HepG2 (cell line): ENCODE data around the gene RAG2.

Source experiments
- FOXA1 ChIP-seq, 2 experiments: fragments of 450-650 bp in 1 of 2; sonication (generic) in 1 of 2; formaldehyde crosslinking in 1 of 2; IDR thresholded peaks; 2 replicates each; pipeline versions ENCODE4 v1.4.0 to v1.6.1; 2016 to 2020; ENCODE audit warnings: missing genetic modification reagents in 1 of 2
- KDM2A ChIP-seq: sonication (generic); formaldehyde crosslinking; IDR thresholded peaks from 2 replicates; pipeline ENCODE4 v1.4.0; 2020; ENCODE audit warnings: low read depth, missing genetic modification reagents, borderline replicate concordance
- NR1H2 ChIP-seq: sonication (generic); formaldehyde crosslinking; IDR thresholded peaks from 2 replicates; pipeline ENCODE4 v1.8.1; 2022; ENCODE audit warnings: low read depth, missing genetic modification reagents, borderline replicate concordance
- RFX5 ChIP-seq: IDR thresholded peaks from 2 replicates; pipeline ENCODE4 v1.6.1; 2011; ENCODE audit warnings: low read depth, low read length, improper control_type of control experiment
- RFXAP ChIP-seq: sonication (generic); formaldehyde crosslinking; IDR thresholded peaks from 2 replicates; pipeline ENCODE4 v1.4.0; 2020; ENCODE audit warnings: missing genetic modification reagents, borderline replicate concordance
- ZNF274 ChIP-seq: sonication (generic); formaldehyde crosslinking; IDR thresholded peaks from 2 replicates; pipeline ENCODE4 v1.5.1; 2020; ENCODE audit warnings: mild to moderate bottlenecking, missing genetic modification reagents
- ZNF326 ChIP-seq: sonication (generic); formaldehyde crosslinking; IDR thresholded peaks from 2 replicates; pipeline ENCODE4 v1.4.0; 2020; ENCODE audit warnings: missing genetic modification reagents, borderline replicate concordance
- ZNF432 ChIP-seq: sonication (generic); formaldehyde crosslinking; IDR thresholded peaks from 2 replicates; pipeline ENCODE4 v1.5.0; 2020; ENCODE audit warnings: missing genetic modification reagents, mild to moderate bottlenecking, borderline replicate concordance
- TF ChIP-seq, protein P1 (sequence below): sonication (generic); formaldehyde crosslinking; IDR thresholded peaks from 2 replicates; pipeline ENCODE4 v1.5.0; 2020; ENCODE audit warnings: missing genetic modification reagents, mild to moderate bottlenecking, borderline replicate concordance
- TF ChIP-seq, protein P2 (sequence below): sonication (generic); formaldehyde crosslinking; IDR thresholded peaks from 2 replicates; pipeline ENCODE4 v1.4.0; 2020; ENCODE audit warnings: missing genetic modification reagents, borderline replicate concordance
- TF ChIP-seq, protein P3 (sequence below): sonication (generic); formaldehyde crosslinking; IDR thresholded peaks from 2 replicates; pipeline ENCODE4 v1.8.0; 2022; ENCODE audit warnings: mild to moderate bottlenecking, missing genetic modification reagents; ENCODE audit not compliant: insufficient replicate concordance
- TF ChIP-seq, protein P4 (sequence below): sonication (generic); formaldehyde crosslinking; IDR thresholded peaks from 2 replicates; pipeline ENCODE4 v1.5.0; 2020; ENCODE audit warnings: mild to moderate bottlenecking, missing genetic modification reagents, moderate library complexity
- TF ChIP-seq, protein P5 (sequence below), 2 experiments: IDR thresholded peaks; 2 replicates each; pipeline ENCODE4 v1.6.1; 2011 to 2012; ENCODE audit warnings: low read length in 2 of 2, borderline replicate concordance in 1 of 2, low read depth in 1 of 2, mild to moderate bottlenecking in 1 of 2, moderate library complexity in 1 of 2
- TF ChIP-seq, protein P6 (sequence below): IDR thresholded peaks from 2 replicates; pipeline ENCODE4 v1.6.1; 2012; ENCODE audit warnings: inconsistent platforms

DNA sequence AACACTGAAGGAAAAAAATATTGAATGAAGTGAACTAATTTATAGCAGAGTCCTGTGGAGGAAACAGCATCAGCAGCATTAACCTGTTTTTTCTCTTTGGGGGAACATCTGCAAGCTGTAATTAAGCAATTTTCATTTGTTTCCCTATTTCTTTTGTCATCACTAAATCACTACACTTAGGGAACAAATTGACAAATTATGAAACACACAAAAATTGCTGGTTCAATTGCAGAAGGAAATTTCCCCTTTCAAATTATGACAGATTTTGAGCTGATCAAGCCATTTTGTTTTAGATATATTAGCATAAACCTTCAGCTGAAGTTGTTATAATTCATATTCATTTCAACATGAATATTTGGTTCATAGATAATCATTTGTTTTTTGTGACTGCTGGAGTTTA lies 22.2 kb upstream of the RAG2 start:
- no peak for TF ChIP-seq NR1H2 (CRISPR knock-in tag)
- TF ChIP-seq, protein P1, sequence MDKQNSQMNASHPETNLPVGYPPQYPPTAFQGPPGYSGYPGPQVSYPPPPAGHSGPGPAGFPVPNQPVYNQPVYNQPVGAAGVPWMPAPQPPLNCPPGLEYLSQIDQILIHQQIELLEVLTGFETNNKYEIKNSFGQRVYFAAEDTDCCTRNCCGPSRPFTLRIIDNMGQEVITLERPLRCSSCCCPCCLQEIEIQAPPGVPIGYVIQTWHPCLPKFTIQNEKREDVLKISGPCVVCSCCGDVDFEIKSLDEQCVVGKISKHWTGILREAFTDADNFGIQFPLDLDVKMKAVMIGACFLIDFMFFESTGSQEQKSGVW (CRISPR knock-in tag) = no peak
- TF ChIP-seq, protein P2, sequence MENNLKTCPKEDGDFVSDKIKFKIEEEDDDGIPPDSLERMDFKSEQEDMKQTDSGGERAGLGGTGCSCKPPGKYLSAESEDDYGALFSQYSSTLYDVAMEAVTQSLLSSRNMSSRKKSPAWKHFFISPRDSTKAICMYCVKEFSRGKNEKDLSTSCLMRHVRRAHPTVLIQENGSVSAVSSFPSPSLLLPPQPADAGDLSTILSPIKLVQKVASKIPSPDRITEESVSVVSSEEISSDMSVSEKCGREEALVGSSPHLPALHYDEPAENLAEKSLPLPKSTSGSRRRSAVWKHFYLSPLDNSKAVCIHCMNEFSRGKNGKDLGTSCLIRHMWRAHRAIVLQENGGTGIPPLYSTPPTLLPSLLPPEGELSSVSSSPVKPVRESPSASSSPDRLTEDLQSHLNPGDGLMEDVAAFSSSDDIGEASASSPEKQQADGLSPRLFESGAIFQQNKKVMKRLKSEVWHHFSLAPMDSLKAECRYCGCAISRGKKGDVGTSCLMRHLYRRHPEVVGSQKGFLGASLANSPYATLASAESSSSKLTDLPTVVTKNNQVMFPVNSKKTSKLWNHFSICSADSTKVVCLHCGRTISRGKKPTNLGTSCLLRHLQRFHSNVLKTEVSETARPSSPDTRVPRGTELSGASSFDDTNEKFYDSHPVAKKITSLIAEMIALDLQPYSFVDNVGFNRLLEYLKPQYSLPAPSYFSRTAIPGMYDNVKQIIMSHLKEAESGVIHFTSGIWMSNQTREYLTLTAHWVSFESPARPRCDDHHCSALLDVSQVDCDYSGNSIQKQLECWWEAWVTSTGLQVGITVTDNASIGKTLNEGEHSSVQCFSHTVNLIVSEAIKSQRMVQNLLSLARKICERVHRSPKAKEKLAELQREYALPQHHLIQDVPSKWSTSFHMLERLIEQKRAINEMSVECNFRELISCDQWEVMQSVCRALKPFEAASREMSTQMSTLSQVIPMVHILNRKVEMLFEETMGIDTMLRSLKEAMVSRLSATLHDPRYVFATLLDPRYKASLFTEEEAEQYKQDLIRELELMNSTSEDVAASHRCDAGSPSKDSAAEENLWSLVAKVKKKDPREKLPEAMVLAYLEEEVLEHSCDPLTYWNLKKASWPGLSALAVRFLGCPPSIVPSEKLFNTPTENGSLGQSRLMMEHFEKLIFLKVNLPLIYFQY (CRISPR knock-in tag) = no peak
- no peak for TF ChIP-seq RFX5
- TF ChIP-seq, protein P3, sequence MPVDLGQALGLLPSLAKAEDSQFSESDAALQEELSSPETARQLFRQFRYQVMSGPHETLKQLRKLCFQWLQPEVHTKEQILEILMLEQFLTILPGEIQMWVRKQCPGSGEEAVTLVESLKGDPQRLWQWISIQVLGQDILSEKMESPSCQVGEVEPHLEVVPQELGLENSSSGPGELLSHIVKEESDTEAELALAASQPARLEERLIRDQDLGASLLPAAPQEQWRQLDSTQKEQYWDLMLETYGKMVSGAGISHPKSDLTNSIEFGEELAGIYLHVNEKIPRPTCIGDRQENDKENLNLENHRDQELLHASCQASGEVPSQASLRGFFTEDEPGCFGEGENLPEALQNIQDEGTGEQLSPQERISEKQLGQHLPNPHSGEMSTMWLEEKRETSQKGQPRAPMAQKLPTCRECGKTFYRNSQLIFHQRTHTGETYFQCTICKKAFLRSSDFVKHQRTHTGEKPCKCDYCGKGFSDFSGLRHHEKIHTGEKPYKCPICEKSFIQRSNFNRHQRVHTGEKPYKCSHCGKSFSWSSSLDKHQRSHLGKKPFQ = no peak
- no peak for TF ChIP-seq RFXAP (CRISPR knock-in tag)
- no peak for TF ChIP-seq FOXA1 (IDR thresholded peaks at IDR 0.05)
- TF ChIP-seq FOXA1 (CRISPR knock-in tag; IDR thresholded peaks at IDR 0.05) = no peak
- TF ChIP-seq, protein P4, sequence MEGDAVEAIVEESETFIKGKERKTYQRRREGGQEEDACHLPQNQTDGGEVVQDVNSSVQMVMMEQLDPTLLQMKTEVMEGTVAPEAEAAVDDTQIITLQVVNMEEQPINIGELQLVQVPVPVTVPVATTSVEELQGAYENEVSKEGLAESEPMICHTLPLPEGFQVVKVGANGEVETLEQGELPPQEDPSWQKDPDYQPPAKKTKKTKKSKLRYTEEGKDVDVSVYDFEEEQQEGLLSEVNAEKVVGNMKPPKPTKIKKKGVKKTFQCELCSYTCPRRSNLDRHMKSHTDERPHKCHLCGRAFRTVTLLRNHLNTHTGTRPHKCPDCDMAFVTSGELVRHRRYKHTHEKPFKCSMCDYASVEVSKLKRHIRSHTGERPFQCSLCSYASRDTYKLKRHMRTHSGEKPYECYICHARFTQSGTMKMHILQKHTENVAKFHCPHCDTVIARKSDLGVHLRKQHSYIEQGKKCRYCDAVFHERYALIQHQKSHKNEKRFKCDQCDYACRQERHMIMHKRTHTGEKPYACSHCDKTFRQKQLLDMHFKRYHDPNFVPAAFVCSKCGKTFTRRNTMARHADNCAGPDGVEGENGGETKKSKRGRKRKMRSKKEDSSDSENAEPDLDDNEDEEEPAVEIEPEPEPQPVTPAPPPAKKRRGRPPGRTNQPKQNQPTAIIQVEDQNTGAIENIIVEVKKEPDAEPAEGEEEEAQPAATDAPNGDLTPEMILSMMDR (CRISPR knock-in tag) = no peak
- no peak for TF ChIP-seq ZNF274 (CRISPR knock-in tag)
- no peak for TF ChIP-seq ZNF326 (CRISPR knock-in tag)
- TF ChIP-seq, protein P5, sequence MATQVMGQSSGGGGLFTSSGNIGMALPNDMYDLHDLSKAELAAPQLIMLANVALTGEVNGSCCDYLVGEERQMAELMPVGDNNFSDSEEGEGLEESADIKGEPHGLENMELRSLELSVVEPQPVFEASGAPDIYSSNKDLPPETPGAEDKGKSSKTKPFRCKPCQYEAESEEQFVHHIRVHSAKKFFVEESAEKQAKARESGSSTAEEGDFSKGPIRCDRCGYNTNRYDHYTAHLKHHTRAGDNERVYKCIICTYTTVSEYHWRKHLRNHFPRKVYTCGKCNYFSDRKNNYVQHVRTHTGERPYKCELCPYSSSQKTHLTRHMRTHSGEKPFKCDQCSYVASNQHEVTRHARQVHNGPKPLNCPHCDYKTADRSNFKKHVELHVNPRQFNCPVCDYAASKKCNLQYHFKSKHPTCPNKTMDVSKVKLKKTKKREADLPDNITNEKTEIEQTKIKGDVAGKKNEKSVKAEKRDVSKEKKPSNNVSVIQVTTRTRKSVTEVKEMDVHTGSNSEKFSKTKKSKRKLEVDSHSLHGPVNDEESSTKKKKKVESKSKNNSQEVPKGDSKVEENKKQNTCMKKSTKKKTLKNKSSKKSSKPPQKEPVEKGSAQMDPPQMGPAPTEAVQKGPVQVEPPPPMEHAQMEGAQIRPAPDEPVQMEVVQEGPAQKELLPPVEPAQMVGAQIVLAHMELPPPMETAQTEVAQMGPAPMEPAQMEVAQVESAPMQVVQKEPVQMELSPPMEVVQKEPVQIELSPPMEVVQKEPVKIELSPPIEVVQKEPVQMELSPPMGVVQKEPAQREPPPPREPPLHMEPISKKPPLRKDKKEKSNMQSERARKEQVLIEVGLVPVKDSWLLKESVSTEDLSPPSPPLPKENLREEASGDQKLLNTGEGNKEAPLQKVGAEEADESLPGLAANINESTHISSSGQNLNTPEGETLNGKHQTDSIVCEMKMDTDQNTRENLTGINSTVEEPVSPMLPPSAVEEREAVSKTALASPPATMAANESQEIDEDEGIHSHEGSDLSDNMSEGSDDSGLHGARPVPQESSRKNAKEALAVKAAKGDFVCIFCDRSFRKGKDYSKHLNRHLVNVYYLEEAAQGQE (IDR thresholded peaks at IDR 0.05; ENCODE audit: borderline replicate concordance in 1 of 2, low read depth in 1 of 2, low read length in 2 of 2) = no peak
- no peak for TF ChIP-seq ZNF432 (CRISPR knock-in tag)
- TF ChIP-seq KDM2A = no peak
- TF ChIP-seq, protein P6, sequence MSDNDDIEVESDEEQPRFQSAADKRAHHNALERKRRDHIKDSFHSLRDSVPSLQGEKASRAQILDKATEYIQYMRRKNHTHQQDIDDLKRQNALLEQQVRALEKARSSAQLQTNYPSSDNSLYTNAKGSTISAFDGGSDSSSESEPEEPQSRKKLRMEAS = no peak
